ENCODE measurements around the gene GLIS2. TPM values are rescaled to one million over a fixed set of nuclear protein-coding genes. Genes with fewer than 3 reads are reported as not detected.
"Not testable (repeated sequence)": the region's sequence is repeated elsewhere in the genome, so short reads cannot be mapped to it uniquely, and the experiment has no call there.

Gene GLIS2
- total RNA-seq, 1 experiment from 2014 or later = 23.0 TPM

GRCh38 chr16:4341250-4341649, 25.4 kb downstream of the GLIS2 start:
- Mint-ChIP-seq H3K27ac (no peak overlapping the region), H3K9me3 (peaks cover 9% of the 10 kb centered on the region), H3K4me1 (no peaks in the 10 kb centered on the region), H3K4me3 (no peak overlapping the region), H3K36me3 (peaks cover 25% of the 10 kb centered on the region), H3K27me3 (ENCODE audit: low read depth) (no peaks in the 10 kb centered on the region; the same call in 1 of the 2 replicates)
- TF ChIP-seq NFYB (CRISPR knock-in tag; conservative IDR thresholded peaks at IDR 0.05; ENCODE audit: low read depth) (no peak), GRHL2 (CRISPR knock-in tag; IDR thresholded peaks at IDR 0.05; ENCODE audit: insufficient replicate concordance, severe bottlenecking) (no peak), ETV6 (CRISPR knock-in tag; IDR thresholded peaks at IDR 0.05) (no peak), JAZF1 (CRISPR knock-in tag; IDR thresholded peaks at IDR 0.05) (no peak), NR2C2 (CRISPR knock-in tag; IDR thresholded peaks at IDR 0.05) (no peak), NFE2L1 (CRISPR knock-in tag; IDR thresholded peaks at IDR 0.05) (no peak)
- TF ChIP-seq, protein P1, sequence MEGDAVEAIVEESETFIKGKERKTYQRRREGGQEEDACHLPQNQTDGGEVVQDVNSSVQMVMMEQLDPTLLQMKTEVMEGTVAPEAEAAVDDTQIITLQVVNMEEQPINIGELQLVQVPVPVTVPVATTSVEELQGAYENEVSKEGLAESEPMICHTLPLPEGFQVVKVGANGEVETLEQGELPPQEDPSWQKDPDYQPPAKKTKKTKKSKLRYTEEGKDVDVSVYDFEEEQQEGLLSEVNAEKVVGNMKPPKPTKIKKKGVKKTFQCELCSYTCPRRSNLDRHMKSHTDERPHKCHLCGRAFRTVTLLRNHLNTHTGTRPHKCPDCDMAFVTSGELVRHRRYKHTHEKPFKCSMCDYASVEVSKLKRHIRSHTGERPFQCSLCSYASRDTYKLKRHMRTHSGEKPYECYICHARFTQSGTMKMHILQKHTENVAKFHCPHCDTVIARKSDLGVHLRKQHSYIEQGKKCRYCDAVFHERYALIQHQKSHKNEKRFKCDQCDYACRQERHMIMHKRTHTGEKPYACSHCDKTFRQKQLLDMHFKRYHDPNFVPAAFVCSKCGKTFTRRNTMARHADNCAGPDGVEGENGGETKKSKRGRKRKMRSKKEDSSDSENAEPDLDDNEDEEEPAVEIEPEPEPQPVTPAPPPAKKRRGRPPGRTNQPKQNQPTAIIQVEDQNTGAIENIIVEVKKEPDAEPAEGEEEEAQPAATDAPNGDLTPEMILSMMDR (IDR thresholded peaks at IDR 0.05) = no peak
- DNase-seq (ENCODE audit: low spot score) (no peak), ATAC-seq (no peak)
- ChIA-PET POLR2A (no interaction called here), CTCF (interaction anchor here (0.8 to 6.3 kb wide), 6 partner anchors 11 to 87 kb away, joined by 3 to 44 read pairs (median 8); no protein-coding TSS in a partner anchor)

DNA sequence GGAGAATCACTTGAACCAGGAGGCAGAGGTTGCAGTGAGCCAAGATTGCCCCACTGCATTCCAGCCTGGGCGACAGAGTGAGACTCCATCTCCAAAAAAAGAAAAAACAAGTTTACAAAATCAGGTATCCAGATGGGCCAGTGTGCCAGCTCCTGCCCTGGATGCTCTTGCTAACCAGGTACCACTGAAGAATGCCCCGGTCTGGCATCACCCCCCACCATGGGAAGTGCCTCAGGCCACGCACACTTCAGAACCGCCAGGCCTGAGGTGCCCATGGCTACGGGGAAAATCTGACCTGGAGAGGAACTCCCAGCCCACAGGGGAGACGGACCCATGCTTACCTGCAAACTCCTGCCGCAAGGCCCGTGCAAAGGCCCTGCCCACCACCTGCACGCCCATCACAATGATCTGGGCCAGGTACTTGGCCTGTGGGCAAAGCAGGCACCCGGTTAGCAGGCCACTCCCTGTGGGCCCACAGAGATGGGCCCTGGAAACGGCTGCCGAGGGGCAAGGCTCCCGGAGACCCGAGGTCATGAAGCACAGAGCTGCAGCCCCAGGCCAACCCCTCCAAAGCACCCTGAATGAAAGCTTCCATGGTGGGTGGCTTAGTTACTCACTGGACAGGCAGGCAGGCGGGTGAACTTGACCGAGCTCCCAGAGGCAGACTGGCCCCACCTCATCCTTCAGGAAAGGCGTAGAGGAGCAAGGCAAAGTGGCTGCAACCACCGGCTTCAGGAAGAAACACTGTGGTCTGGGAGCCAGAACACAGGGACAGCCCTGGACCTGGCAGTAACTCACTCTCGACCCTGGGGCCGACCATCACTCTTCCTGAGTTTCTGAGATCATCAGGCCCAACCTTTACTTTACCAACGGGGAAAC, 27.2 kb downstream of the GLIS2 start:
- DNase-seq (ENCODE audit: low spot score) (no peak), ATAC-seq (no peak)
- Mint-ChIP-seq H3K27ac (peak overlapping the region; percentile 72), H3K27me3 (ENCODE audit: low read depth) (no peaks in the 10 kb centered on the region; the same call in 1 of the 2 replicates), H3K9me3 (peaks cover 9% of the 10 kb centered on the region), H3K36me3 (peaks cover 25% of the 10 kb centered on the region), H3K4me1 (no peaks in the 10 kb centered on the region), H3K4me3 (no peak overlapping the region)
- TF ChIP-seq FOXK1 (CRISPR knock-in tag; IDR thresholded peaks at IDR 0.05) (no peak), ETV6 (CRISPR knock-in tag; IDR thresholded peaks at IDR 0.05) (no peak), MXD4 (CRISPR knock-in tag; IDR thresholded peaks at IDR 0.05; ENCODE audit: borderline replicate concordance) (no peak), ZNF512 (CRISPR knock-in tag; IDR thresholded peaks at IDR 0.05; ENCODE audit: borderline replicate concordance) (no peak)
- TF ChIP-seq, protein P2, sequence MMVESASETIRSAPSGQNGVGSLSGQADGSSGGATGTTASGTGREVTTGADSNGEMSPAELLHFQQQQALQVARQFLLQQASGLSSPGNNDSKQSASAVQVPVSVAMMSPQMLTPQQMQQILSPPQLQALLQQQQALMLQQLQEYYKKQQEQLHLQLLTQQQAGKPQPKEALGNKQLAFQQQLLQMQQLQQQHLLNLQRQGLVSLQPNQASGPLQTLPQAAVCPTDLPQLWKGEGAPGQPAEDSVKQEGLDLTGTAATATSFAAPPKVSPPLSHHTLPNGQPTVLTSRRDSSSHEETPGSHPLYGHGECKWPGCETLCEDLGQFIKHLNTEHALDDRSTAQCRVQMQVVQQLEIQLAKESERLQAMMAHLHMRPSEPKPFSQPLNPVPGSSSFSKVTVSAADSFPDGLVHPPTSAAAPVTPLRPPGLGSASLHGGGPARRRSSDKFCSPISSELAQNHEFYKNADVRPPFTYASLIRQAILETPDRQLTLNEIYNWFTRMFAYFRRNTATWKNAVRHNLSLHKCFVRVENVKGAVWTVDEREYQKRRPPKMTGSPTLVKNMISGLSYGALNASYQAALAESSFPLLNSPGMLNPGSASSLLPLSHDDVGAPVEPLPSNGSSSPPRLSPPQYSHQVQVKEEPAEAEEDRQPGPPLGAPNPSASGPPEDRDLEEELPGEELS (CRISPR knock-in tag; IDR thresholded peaks at IDR 0.05) = no peak
- TF ChIP-seq, protein P3, sequence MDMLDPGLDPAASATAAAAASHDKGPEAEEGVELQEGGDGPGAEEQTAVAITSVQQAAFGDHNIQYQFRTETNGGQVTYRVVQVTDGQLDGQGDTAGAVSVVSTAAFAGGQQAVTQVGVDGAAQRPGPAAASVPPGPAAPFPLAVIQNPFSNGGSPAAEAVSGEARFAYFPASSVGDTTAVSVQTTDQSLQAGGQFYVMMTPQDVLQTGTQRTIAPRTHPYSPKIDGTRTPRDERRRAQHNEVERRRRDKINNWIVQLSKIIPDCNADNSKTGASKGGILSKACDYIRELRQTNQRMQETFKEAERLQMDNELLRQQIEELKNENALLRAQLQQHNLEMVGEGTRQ (CRISPR knock-in tag; IDR thresholded peaks at IDR 0.05) = no peak
- ChIA-PET CTCF (interaction anchor here (2.0 to 6.3 kb wide), 2 partner anchors 16 to 60 kb away, joined by 9 to 44 read pairs; no protein-coding TSS in a partner anchor), POLR2A (no interaction called here)

- CTCF ChIA-PET = interaction anchor here (2.0 to 6.3 kb wide), 2 partner anchors 15 to 59 kb away, joined by 9 to 44 read pairs; no protein-coding TSS in a partner anchor
These were observed 28.6 kb downstream of the GLIS2 start for GRCh38 chr16:4344300-4344982.

More at GRCh38 chr16:4344300-4344982, 28.6 kb downstream of the GLIS2 start:
- POLR2A ChIA-PET; H3K4me3 Mint-ChIP-seq; H3K27ac Mint-ChIP-seq; DNase-seq (ENCODE audit: low spot score); H3K4me1 Mint-ChIP-seq; H3K27me3 Mint-ChIP-seq (ENCODE audit: low read depth); H3K9me3 Mint-ChIP-seq; ATAC-seq: not testable (repeated sequence)
- peaks cover 29% of the 10 kb centered on the region for H3K36me3 Mint-ChIP-seq
